Activated gamma-delta T cell treated with Interleukin-2 at 50 U/mL for 16 hours (primary cell): ENCODE measurements around the gene ACAN.
"Not testable (repeated sequence)": the region's sequence is repeated elsewhere in the genome, so short reads cannot be mapped to it uniquely, and the experiment has no call there.

Experiments
- DNase-seq: peaks from one replicate; pipeline ENCODE4 v3.0.0-alpha.2; 2020

Gene ACAN

DNA sequence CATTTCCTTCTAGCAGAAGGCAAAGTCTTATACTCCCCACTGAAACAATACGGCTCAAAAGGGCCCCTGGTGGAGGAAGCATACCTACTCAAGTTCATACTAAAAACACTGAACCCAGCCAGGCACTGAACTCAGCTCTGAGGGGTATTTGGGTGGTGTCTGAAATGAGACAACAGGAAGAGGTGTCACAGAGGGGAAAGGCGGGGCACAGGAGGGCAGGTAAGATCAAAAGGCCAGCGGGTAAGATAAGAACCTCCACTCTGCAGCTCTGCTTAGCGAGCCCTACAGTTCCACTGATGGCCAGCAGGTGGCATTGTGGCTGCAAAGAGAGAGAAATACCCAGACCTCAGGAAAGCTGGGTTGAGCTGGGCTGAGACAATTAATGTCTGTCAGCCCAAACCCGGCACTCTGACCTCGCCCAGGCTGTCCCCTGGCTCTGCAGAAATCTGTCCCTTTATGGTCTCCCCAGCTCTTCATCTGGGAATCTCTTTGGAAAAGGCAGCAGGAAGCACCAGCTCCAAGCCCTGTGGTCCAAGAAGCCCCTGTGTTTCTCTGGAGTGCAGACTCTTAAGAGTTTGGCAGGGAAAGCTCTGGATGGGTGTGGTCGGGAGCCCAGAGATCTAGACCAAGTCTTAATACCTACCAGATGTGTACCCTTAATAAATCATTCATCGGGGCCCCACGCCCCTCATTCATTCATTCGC is 101.5 kb downstream of the ACAN start:
- DNase-seq, result peak; percentile 94

DNA sequence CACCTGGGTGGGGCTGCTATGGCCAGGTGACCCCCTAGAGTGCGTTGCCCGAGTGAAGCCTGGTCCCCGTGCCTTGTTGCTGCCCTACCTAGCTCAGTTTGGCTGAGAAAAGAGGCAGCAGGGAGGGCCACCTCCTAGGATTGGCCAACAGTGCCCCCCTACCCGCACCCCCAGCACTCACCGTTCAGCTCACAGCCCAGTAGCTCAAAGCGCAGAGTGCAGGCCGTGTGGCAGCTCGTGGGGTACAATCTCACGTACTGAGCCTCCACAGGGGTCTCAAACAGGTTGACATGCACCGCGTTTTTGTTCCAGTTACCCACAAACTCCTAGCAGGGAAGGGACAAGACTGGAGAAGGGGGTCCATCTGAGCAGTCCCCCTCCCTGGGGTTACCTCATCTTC is 102.3 kb downstream of the ACAN start:
- DNase-seq, result no peak

DNA sequence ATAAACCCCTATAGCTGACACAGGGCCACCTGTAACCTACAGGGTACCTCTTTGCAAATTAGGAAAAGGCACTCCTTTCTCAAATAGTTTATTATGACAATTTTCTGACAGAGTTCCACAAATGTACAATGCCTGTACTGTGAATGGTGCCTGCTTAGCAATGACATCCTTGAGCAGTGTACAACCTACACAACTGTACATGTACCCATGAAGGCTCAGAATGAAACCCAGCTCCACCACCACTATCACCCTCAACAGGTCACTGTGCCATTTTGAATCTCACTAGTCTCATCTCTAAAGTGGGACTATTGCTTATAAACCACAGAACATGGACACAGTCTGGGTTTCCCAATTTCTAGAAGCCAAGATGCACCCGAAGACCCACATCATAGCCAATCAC is 102.9 kb downstream of the ACAN start:
- no peak for DNase-seq

- DNase-seq, result no peak
These were observed 103.3 kb downstream of the ACAN start for GRCh38 chr15:88906551-88906950.

DNA sequence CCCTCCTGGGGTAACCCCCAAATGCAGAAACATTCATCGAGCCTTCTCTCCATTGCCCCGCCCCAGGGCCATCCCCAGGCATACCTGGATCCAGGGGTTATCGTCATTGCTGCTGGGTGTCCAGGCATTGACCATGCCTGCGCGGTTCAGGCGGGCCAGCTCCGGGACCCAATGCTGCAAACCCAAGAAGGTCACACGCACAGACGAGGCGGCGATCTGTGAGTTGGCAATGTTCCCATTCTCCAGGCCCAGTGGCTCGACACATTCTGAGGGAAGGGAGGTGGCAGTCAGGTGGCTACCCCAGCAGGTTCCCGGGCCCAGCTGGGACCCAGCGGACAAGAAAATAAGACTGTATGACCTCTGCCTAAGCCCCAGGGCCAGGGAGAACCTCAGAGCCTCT is 103.9 kb downstream of the ACAN start:
- DNase-seq, result no peak

- no peak for DNase-seq
These were observed 104.9 kb downstream of the ACAN start for GRCh38 chr15:88908123-88908522.

DNA sequence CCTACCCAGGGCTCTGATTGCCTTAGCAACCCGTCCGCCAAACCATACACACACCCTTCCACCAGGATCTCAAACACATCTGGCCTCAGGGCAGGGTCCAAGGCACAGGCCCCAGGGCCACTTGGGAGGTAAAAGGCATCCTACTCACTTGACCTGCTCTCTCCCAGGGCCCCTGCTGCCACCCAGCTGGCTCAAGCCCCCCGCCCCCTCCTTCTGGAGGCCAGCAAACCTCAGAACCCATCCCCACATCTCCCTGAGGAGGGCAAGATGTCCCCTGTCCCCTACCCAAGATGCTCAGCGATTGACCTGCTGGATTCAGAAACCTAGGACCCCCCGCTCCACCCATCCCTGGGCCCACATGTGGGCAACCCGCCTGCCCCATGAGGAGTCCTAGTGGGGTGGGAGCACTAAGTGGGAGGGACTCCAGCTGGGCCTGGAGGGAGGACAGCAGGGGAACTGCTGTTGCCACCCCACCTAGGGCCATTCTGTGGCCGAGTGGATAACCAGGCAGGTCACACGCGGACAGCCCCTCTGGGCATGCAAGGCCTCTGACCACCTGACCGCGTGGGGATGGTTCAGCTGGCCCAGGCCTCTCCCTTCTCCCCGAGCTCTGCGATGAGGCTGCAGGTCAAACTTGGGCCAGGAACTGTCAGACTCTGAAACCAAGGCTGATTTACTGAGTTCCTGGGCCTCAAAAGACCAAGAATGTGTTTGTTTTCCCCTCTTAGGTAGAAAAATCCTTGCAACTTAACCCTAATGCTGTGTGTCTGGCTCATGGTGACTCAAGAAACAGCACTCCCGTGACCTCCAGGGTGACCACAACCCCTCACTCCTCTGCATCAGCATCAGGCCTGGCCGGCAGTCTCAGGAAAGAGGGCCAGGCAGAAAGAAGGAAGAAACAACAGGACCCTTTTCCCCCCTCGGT is 105.7 kb downstream of the ACAN start:
- no peak for DNase-seq

- no peak for DNase-seq
These were observed 107.0 kb downstream of the ACAN start for GRCh38 chr15:88909956-88910831.

DNA sequence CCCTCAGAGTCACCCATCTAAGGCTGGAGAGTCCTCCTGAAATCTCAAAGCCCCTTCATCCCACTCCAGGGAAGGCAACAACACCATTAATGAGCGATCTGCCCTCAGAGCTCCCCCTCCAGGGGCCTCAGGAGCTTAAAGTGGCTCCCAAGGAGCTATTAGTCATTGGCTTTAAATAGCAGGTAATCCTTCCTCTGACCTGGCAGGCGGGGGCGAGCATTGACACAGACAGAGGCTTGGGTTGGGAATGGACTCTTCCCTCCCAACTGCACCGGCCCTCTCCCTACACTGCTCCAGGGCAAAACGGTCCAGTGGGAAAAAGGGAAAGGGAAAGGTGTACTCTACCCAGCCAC is 108.5 kb downstream of the ACAN start:
- DNase-seq, result no peak

DNA sequence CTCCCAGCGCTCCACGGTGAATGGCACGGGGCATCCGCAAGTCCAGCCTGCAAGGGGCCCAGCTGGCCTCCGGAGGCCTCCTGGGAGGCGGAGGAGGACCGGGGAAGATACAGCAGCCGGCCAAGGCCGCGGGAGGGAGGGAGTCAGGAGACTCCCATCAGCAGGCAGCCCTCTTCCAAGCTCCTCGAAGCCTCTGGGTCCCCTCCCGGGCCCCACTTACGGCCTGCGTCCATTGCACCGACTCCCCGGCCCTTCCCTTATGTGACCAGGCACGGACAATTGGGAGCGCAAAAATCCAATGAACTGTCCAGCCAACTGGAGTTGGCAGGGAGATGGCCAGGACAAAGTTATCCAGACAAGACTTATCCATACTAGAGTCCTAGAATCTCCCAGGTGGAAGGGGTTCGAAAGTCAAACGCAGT is 109.3 kb downstream of the ACAN start:
- DNase-seq, result no peak

GRCh38 chr15:88913017-88913849 is 110.0 kb downstream of the ACAN start, which contains the start of gene MFGE8:
TSS of gene MFGE8 (minus strand) at chr15:88913379. CDS start at chr15:88913319, 60 bp downstream.
- DNase-seq, result peak; percentile 75

- no peak for DNase-seq
These were observed 110.6 kb downstream of the ACAN start for GRCh38 chr15:88913850-88914169.

GRCh38 chr15:88915354-88915753 is 112.1 kb downstream of the ACAN start:
- no peak for DNase-seq

DNA sequence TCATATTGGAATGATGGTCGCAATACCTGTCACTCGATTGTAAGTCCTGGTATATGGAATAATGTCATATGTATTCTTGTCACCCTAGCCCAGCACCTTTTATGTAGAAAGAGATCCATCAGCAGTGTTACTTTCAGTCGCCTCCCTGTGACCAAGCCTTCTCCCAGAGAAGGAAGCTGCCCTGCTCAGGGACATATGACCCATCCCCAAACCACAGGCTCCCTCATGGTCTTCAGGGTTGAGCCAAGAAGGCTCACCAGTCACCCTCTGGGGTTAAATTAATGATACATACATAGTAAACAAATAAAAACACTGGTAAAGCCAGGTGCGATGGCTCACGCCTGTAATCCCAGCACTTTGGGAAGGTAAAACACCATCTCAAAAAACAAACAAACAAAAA is 114.5 kb downstream of the ACAN start:
- no peak for DNase-seq

GRCh38 chr15:88918738-88919137 is 115.5 kb downstream of the ACAN start:
- DNase-seq, result no peak

- DNase-seq, result no peak
These were observed 117.1 kb downstream of the ACAN start for GRCh38 chr15:88920186-88920891.

- DNase-seq, result not testable (repeated sequence)
These were observed 117.7 kb downstream of the ACAN start for GRCh38 chr15:88920892-88921435.
